ENCODE data around the gene VGLL4.

The VGLL4 gene

GRCh38 chr3:11653298-11654055 is 9.8 kb upstream of the VGLL4 start:
- DNase-seq (ENCODE audit: low read depth in 2 of 2) = no peak

GRCh38 chr3:11651900-11652299 is 8.2 kb upstream of the VGLL4 start:
- no peak for DNase-seq (ENCODE audit: low read depth in 2 of 2)

- no peak for DNase-seq (ENCODE audit: low read depth in 2 of 2)
Measured at GRCh38 chr3:11651477-11651876, 7.8 kb upstream of the VGLL4 start.

- DNase-seq (ENCODE audit: low read depth in 2 of 2) = no peak
Measured at GRCh38 chr3:11650391-11650790, 6.7 kb upstream of the VGLL4 start.

- DNase-seq (ENCODE audit: low read depth in 2 of 2) = no peak
Measured at GRCh38 chr3:11648735-11649134, 5.0 kb upstream of the VGLL4 start.

- DNase-seq (ENCODE audit: low read depth in 2 of 2) = no peak
Measured at GRCh38 chr3:11643201-11643603, 513 bp downstream of the VGLL4 start.

GRCh38 chr3:11642431-11643191 is 1.1 kb downstream of the VGLL4 start:
- peak; percentile 20 to 32 for DNase-seq (ENCODE audit: low read depth in 2 of 2)

GRCh38 chr3:11641683-11642430 is 1.9 kb downstream of the VGLL4 start:
- no peak for DNase-seq (ENCODE audit: low read depth in 2 of 2)

- no peak for DNase-seq (ENCODE audit: low read depth in 2 of 2)
Measured at GRCh38 chr3:11641316-11641682, 2.4 kb downstream of the VGLL4 start.

GRCh38 chr3:11640009-11640673 is 3.6 kb downstream of the VGLL4 start:
- DNase-seq (ENCODE audit: low read depth in 2 of 2) = no peak

- no peak for DNase-seq (ENCODE audit: low read depth in 2 of 2)
Measured at GRCh38 chr3:11638495-11639358, 5.0 kb downstream of the VGLL4 start.

- DNase-seq (ENCODE audit: low read depth in 2 of 2) = no peak
Measured at GRCh38 chr3:11637901-11638458, 5.7 kb downstream of the VGLL4 start.

- no peak for DNase-seq (ENCODE audit: low read depth in 2 of 2)
Measured at GRCh38 chr3:11636394-11636770, 7.3 kb downstream of the VGLL4 start.

- DNase-seq (ENCODE audit: low read depth in 2 of 2) = no peak
Measured at GRCh38 chr3:11635680-11636393, 7.9 kb downstream of the VGLL4 start.

GRCh38 chr3:11634974-11635612 is 8.6 kb downstream of the VGLL4 start:
- DNase-seq (ENCODE audit: low read depth in 2 of 2) = no peak

- no peak for DNase-seq (ENCODE audit: low read depth in 2 of 2)
Measured at GRCh38 chr3:11634081-11634635, 9.6 kb downstream of the VGLL4 start.

- no peak for DNase-seq (ENCODE audit: low read depth in 2 of 2)
Measured at GRCh38 chr3:11632966-11633365, 10.7 kb downstream of the VGLL4 start.

GRCh38 chr3:11632564-11632963 is 11.2 kb downstream of the VGLL4 start:
- no peak for DNase-seq (ENCODE audit: low read depth in 2 of 2)

GRCh38 chr3:11631820-11632219 is 11.9 kb downstream of the VGLL4 start:
- DNase-seq (ENCODE audit: low read depth in 2 of 2) = no peak

All from stimulated activated CD8-positive, alpha-beta memory T cell treated with anti-CD3 and anti-CD28 coated beads, Interleukin-7, amount 100 ng/mL, for 1 hour (primary cell).